Naive thymus-derived CD8-positive, alpha-beta T cell (primary cell): Measurements from ENCODE around the gene HACD2. TPM values are rescaled to one million over a fixed set of nuclear protein-coding genes. Genes with fewer than 3 reads are reported as not detected.

ENCODE experiments used
- ATAC-seq, 2 donors: fragments of 150-1000 bp; cut with Tn5 transposase in 1 of 2; sonication (Bioruptor Pico), chemical (Tn5 transposase) in 1 of 2; 1 replicate in 1 of 2; 2 replicates in 1 of 2; pipeline ENCODE4 v1.10.0; 2021; ENCODE audit warnings: mild to moderate bottlenecking in 2 of 2, moderate library complexity in 2 of 2
- POLR2A ChIA-PET: fragments of 350-600 bp; sonication (Branson Sonifier 250); formaldehyde crosslinking; loops from one replicate; lab custom pipeline; 2021; ENCODE audit warnings: antibody characterized with exemption; lab: Charles Lee
- DNase-seq, 10 donors: peaks; one replicate each; pipeline versions ENCODE4 v3.0.0 to v3.0.0-alpha.2; 2020 to 2022
- H3K27ac Mint-ChIP-seq, 10 donors: one replicate each; pipeline ENCODE4 v1.8.0; 2020 to 2022; ENCODE audit warnings: mild to moderate bottlenecking in 10 of 10, mixed read lengths in 10 of 10, moderate library complexity in 4 of 10, inconsistent platforms in 1 of 10
- H3K27me3 Mint-ChIP-seq, 5 donors: one replicate each; pipeline ENCODE4 v1.8.0; 2021 to 2022; ENCODE audit warnings: mixed read lengths in 5 of 5
- H3K36me3 Mint-ChIP-seq, 3 donors: one replicate each; pipeline ENCODE4 v1.8.0; 2020 to 2022; ENCODE audit warnings: mixed read lengths in 3 of 3, mild to moderate bottlenecking in 2 of 3, inconsistent platforms in 1 of 3
- H3K4me1 Mint-ChIP-seq, 4 donors: one replicate each; pipeline ENCODE4 v1.8.0; 2021 to 2022; ENCODE audit warnings: mixed read lengths in 4 of 4
- H3K4me3 Mint-ChIP-seq, 10 donors: one replicate each; pipeline ENCODE4 v1.8.0; 2020 to 2022; ENCODE audit warnings: mild to moderate bottlenecking in 10 of 10, mixed read lengths in 10 of 10, moderate library complexity in 6 of 10, inconsistent platforms in 1 of 10
- H3K9me3 Mint-ChIP-seq, 9 donors: one replicate each; pipeline ENCODE4 v1.8.0; 2020 to 2022; ENCODE audit warnings: mixed read lengths in 9 of 9, mild to moderate bottlenecking in 3 of 9, inconsistent platforms in 1 of 9, moderate library complexity in 1 of 9
- polyA plus RNA-seq, 3 donors: library from polyadenylated mRNA; unstranded; fragments of 300-500 nt; fragmentation: Illumina TruSeq; gene quantifications; one replicate each; pipeline ENCODE4 v1.2.3, GENCODE V29; 2021
- total RNA-seq, 8 experiments: library from RNA in 2 of 8; stranded (reverse) in 2 of 8; gene quantifications; one replicate each; pipeline ENCODE4 v1.2.3 and lab custom pipeline; 2021 to 2026

Gene HACD2, protein sequence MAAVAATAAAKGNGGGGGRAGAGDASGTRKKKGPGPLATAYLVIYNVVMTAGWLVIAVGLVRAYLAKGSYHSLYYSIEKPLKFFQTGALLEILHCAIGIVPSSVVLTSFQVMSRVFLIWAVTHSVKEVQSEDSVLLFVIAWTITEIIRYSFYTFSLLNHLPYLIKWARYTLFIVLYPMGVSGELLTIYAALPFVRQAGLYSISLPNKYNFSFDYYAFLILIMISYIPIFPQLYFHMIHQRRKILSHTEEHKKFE
- total RNA-seq (10 to 100 TPM; 26.1 to 28.9 TPM), polyA plus RNA-seq (10 to 100 TPM; 16.0 to 20.5 (median 20.1) TPM), total RNA-seq (lab: John Stamatoyannopoulos, UW) (27.6 to 56.2 (median 47.7) reads per million in 6 experiments)

- peaks cover 0 to 9% (median 6%) of the 10 kb centered on the region in 9 donors for H3K9me3 Mint-ChIP-seq
- peak within 1 kb of the TSS; percentile 59 to 96 (median 88) for H3K27ac Mint-ChIP-seq
- peak within 1 kb of the TSS in 6 of 10 donors; percentile 79 to 92 (median 88) for H3K4me3 Mint-ChIP-seq
- peaks cover 7 to 28% (median 21%) of the 10 kb centered on the region in 3 donors for H3K36me3 Mint-ChIP-seq
- POLR2A ChIA-PET: interaction anchor here (0.5 to 2.1 kb wide), 6 partner anchors 9 to 1135 kb away, joined by 3 to 6 read pairs (median 3); partner anchors contain the start of gene SEC22A
- ATAC-seq (peak; percentile 91 to 93), DNase-seq (peak; percentile 89 to 95 (median 91))
- no peaks in the 10 kb centered on the region for H3K27me3 Mint-ChIP-seq
- H3K4me1 Mint-ChIP-seq: peaks cover 16 to 23% (median 17%) of the 10 kb centered on the region in 4 donors
Measured at GRCh38 chr3:123584988-123585937, at the start of gene HACD2. Gene HACD2, minus strand, starts transcription at chr3:123585053. Its CDS starts 26 bp downstream, at chr3:123585027.

- H3K36me3 Mint-ChIP-seq: peaks cover 0 to 33% (median 27%) of the 10 kb centered on the region in 3 donors
- no peaks in the 10 kb centered on the region for H3K4me1 Mint-ChIP-seq
- no peak overlapping the region for H3K4me3 Mint-ChIP-seq
- peaks cover 0 to 8% (median 0%) of the 10 kb centered on the region in 5 donors for H3K27me3 Mint-ChIP-seq
- H3K27ac Mint-ChIP-seq: peak overlapping the region in 1 of 10 donors; percentile 16
- POLR2A ChIA-PET: no interaction called here
- ATAC-seq (no peak), DNase-seq (no peak)
- H3K9me3 Mint-ChIP-seq: no peaks in the 10 kb centered on the region
Measured at GRCh38 chr3:123634149-123635051, 49.5 kb upstream of the HACD2 start.

- H3K4me3 Mint-ChIP-seq: no peak overlapping the region
- H3K4me1 Mint-ChIP-seq: no peaks in the 10 kb centered on the region
- H3K36me3 Mint-ChIP-seq: peaks cover 0 to 34% (median 30%) of the 10 kb centered on the region in 3 donors
- H3K9me3 Mint-ChIP-seq: no peaks in the 10 kb centered on the region
- DNase-seq (no peak), ATAC-seq (no peak)
- POLR2A ChIA-PET: no interaction called here
- peak overlapping the region in 1 of 10 donors; percentile 29 for H3K27ac Mint-ChIP-seq
- H3K27me3 Mint-ChIP-seq: peaks cover 0 to 12% (median 0%) of the 10 kb centered on the region in 5 donors
Measured at GRCh38 chr3:123633530-123633929, 48.7 kb upstream of the HACD2 start.

- Mint-ChIP-seq H3K4me3 (no peak overlapping the region), H3K27ac (no peak overlapping the region), H3K4me1 (no peaks in the 10 kb centered on the region), H3K36me3 (peaks cover 0 to 34% (median 30%) of the 10 kb centered on the region in 3 donors), H3K9me3 (no peaks in the 10 kb centered on the region), H3K27me3 (peaks cover 0 to 12% (median 0%) of the 10 kb centered on the region in 5 donors)
- POLR2A ChIA-PET: no interaction called here
- no peak for DNase-seq
- ATAC-seq: no peak
Measured at GRCh38 chr3:123632161-123632655, 47.4 kb upstream of the HACD2 start.

GRCh38 chr3:123629747-123630047 lies 44.8 kb upstream of the HACD2 start:
- POLR2A ChIA-PET: interaction anchor here (0.6 kb wide), 1 partner anchor 363 kb away, joined by 5 read pairs; no protein-coding TSS in a partner anchor
- Mint-ChIP-seq H3K27me3 (peaks cover 0 to 12% (median 0%) of the 10 kb centered on the region in 5 donors), H3K9me3 (no peaks in the 10 kb centered on the region), H3K27ac (no peak overlapping the region), H3K4me3 (no peak overlapping the region), H3K4me1 (peaks cover 0 to 3% (median 0%) of the 10 kb centered on the region in 4 donors), H3K36me3 (peaks cover 0 to 34% (median 28%) of the 10 kb centered on the region in 3 donors)
- ATAC-seq (no peak), DNase-seq (no peak)

DNA sequence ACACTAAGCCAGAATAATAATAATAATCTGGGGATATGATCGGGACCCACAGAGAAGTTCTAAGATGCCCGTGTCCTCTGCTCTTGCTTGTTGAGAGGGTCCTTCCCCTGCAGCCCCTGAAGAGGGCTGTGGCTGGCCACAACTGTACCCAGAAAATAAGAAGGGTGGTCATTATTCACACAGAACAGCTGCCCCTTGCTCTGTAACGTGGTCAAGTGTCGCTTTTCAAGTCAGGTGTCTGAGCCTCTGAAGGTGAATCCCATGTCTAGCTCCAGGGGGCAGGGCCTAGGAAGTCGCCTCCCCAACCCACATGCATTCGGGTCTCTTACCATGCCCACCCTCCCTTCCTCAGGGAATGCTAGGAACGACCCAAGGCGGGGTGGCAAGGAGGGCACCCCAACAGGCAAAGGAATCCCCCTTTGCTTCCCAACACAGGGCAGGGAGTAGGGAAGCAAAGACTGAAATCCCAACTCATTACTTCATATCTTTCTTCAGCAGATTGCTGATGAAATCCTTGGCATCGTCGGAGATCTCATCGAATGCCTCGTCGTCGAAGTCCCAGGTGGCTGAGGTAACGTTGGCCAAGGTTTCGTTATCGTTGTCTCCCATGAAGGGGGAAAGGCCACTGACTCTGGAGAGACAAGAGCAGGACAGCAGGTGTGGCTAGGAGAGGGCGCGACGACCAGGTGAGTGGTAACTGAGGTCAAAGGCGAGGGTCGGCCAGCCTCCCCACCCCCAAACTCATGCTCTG lies 44.3 kb upstream of the HACD2 start:
- Mint-ChIP-seq H3K9me3 (no peaks in the 10 kb centered on the region), H3K27ac (no peak overlapping the region), H3K36me3 (peaks cover 0 to 34% (median 28%) of the 10 kb centered on the region in 3 donors), H3K27me3 (peaks cover 0 to 12% (median 0%) of the 10 kb centered on the region in 5 donors), H3K4me3 (no peak overlapping the region), H3K4me1 (peaks cover 0 to 3% (median 0%) of the 10 kb centered on the region in 4 donors)
- ATAC-seq (no peak), DNase-seq (no peak)
- POLR2A ChIA-PET: no interaction called here

- peaks cover 0 to 12% (median 0%) of the 10 kb centered on the region in 5 donors for H3K27me3 Mint-ChIP-seq
- no peak for DNase-seq
- no peak overlapping the region for H3K4me3 Mint-ChIP-seq
- ATAC-seq: no peak
- H3K36me3 Mint-ChIP-seq: peaks cover 0 to 26% (median 25%) of the 10 kb centered on the region in 3 donors
- H3K27ac Mint-ChIP-seq: no peak overlapping the region
- POLR2A ChIA-PET: no interaction called here
- H3K9me3 Mint-ChIP-seq: no peaks in the 10 kb centered on the region
- H3K4me1 Mint-ChIP-seq: peaks cover 0 to 3% (median 0%) of the 10 kb centered on the region in 4 donors
Measured at GRCh38 chr3:123627673-123628670, 43.1 kb upstream of the HACD2 start.

- Mint-ChIP-seq H3K9me3 (no peaks in the 10 kb centered on the region), H3K27me3 (peaks cover 0 to 12% (median 0%) of the 10 kb centered on the region in 5 donors), H3K36me3 (peaks cover 0 to 17% (median 15%) of the 10 kb centered on the region in 3 donors), H3K4me3 (no peak overlapping the region), H3K4me1 (peaks cover 0 to 3% (median 0%) of the 10 kb centered on the region in 4 donors), H3K27ac (no peak overlapping the region)
- no peak for DNase-seq
- ATAC-seq: no peak
- POLR2A ChIA-PET: no interaction called here
Measured at GRCh38 chr3:123626881-123627280, 42.0 kb upstream of the HACD2 start.

DNA sequence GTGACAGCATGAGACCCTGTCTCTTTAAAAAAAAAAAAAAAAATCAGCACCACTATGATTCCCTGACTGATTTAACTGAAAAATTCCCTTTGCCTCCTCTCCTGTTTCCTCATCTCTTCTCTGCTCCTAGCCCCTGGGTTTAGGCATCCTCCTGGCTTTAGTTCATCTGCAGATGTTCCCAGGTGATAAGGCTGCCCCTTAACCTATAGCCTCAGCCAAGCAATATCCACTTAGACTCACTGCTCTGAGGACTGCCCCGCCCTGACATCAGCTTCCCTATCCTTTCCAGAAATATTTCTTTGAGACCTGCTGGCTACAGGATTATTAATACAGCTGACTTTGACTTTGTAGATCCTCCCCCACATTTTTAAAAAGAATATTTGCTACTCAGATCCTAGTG lies 39.4 kb upstream of the HACD2 start:
- peaks cover 0 to 3% (median 0%) of the 10 kb centered on the region in 4 donors for H3K4me1 Mint-ChIP-seq
- ATAC-seq (no peak), DNase-seq (no peak)
- peaks cover 0 to 5% (median 0%) of the 10 kb centered on the region in 5 donors for H3K27me3 Mint-ChIP-seq
- H3K36me3 Mint-ChIP-seq: peaks cover 0 to 2% (median under 1%) of the 10 kb centered on the region in 3 donors
- POLR2A ChIA-PET: interaction anchor here (0.7 kb wide), 1 partner anchor 94 kb away, joined by 3 read pairs; no protein-coding TSS in a partner anchor
- no peak overlapping the region for H3K27ac Mint-ChIP-seq
- H3K4me3 Mint-ChIP-seq: no peak overlapping the region
- H3K9me3 Mint-ChIP-seq: no peaks in the 10 kb centered on the region

- DNase-seq: no peak
- POLR2A ChIA-PET: interaction anchor here (0.7 kb wide), 1 partner anchor 95 kb away, joined by 3 read pairs; no protein-coding TSS in a partner anchor
- no peak overlapping the region for H3K4me3 Mint-ChIP-seq
- no peaks in the 10 kb centered on the region for H3K36me3 Mint-ChIP-seq
- peaks cover 0 to 4% (median 2%) of the 10 kb centered on the region in 4 donors for H3K4me1 Mint-ChIP-seq
- no peaks in the 10 kb centered on the region for H3K9me3 Mint-ChIP-seq
- H3K27me3 Mint-ChIP-seq: peaks cover 0 to 2% (median 0%) of the 10 kb centered on the region in 5 donors
- no peak for ATAC-seq
- peak overlapping the region in 1 of 10 donors; percentile 17 for H3K27ac Mint-ChIP-seq
Measured at GRCh38 chr3:123623346-123623880, 38.6 kb upstream of the HACD2 start.
